ENCODE measurements around the gene BAX. TPM values are rescaled to one million over a fixed set of nuclear protein-coding genes. Genes with fewer than 3 reads are reported as not detected.

BAX gene
- total and polyA plus RNA-seq, 2 of the 4 experiments (the other 2 are of a cell fraction), result 23.3 to 169 TPM

- no peak overlapping the region for H2AK5ac ChIP-seq (ENCODE audit: low read depth, low read length)
- H3K4me1 ChIP-seq (ENCODE audit: control insufficient read depth, insufficient read depth, low read length), result peaks cover 2% of the 10 kb centered on the region; the same call in 1 of the 2 replicates
- no peak overlapping the region for H3K14ac ChIP-seq (replicated peaks; ENCODE audit: low read depth, low read length)
- no peak overlapping the region for H2AFZ ChIP-seq (replicated peaks; ENCODE audit: low read length, poor library complexity)
- H4K8ac ChIP-seq (ENCODE audit: low read depth in 2 of 2, low read length in 2 of 2), result no peak overlapping the region
- H2BK120ac ChIP-seq (ENCODE audit: low read depth, low read length), result no peak overlapping the region
- intact Hi-C loops (cut with micrococcal nuclease), result no loop called here
- H3K9me3 ChIP-seq (ENCODE audit: control insufficient read depth, insufficient read depth, low read length), result no peaks in the 10 kb centered on the region
- H2AK9ac ChIP-seq (replicated peaks; ENCODE audit: low read depth, low read length, poor library complexity), result no peak overlapping the region
- no peak overlapping the region for H2BK5ac ChIP-seq (ENCODE audit: low read depth, low read length, poor library complexity, severe bottlenecking)
- no peak overlapping the region for H4K91ac ChIP-seq (ENCODE audit: insufficient read depth, low read depth, low read length)
- no peak overlapping the region for H3K4ac ChIP-seq (ENCODE audit: low read depth, low read length)
- H3K18ac ChIP-seq (ENCODE audit: low read depth, low read length), result no peak overlapping the region
- peaks cover 12% of the 10 kb centered on the region for H3K9me1 ChIP-seq (ENCODE audit: insufficient read depth, low read length)
- no peak overlapping the region for H3K56ac ChIP-seq (ENCODE audit: extremely low read depth, insufficient read depth, low read length)
- H3K4me3 ChIP-seq (ENCODE audit: insufficient read depth, low read depth, low read length), result no peak overlapping the region
- dilution Hi-C loops (cut with HindIII; ENCODE audit: low sequenced_read_pairs, unreplicated experiment), result no loop called here
- WGBS, 2 experiments (ENCODE audit: extremely low coverage in 2 of 2, insufficient read length in 1 of 2), result 79% methylated on average over 4 of the region's 14 CpGs; no CpG with 5 or more reads in 1 of the 2 experiments
- H3K27ac ChIP-seq (ENCODE audit: insufficient read depth, low read length), result no peak overlapping the region
- TF ChIP-seq MAFK (IDR thresholded peaks at IDR 0.05; ENCODE audit: low read depth, low read length) (no peak), RCOR1 (IDR thresholded peaks at IDR 0.05; ENCODE audit: insufficient replicate concordance, low read length) (no peak), CHD1 (IDR thresholded peaks at IDR 0.05; ENCODE audit: low read depth, low read length) (no peak), RFX5 (IDR thresholded peaks at IDR 0.05; ENCODE audit: low read depth, low read length) (no peak)
- H4K20me1 ChIP-seq (ENCODE audit: insufficient read depth, low read length), result peaks cover 2% of the 10 kb centered on the region; the same call in 1 of the 2 replicates
- no peak overlapping the region for H4K5ac ChIP-seq (ENCODE audit: low read depth, low read length)
- in situ Hi-C loops (cut with MboI; ENCODE audit: low sequenced_read_pairs), result no loop called here
- H3K23ac ChIP-seq (ENCODE audit: low read depth, low read length), result no peak overlapping the region
- BruUV-seq (replicated peaks), result no TSS peak
- DNase-seq, result no peak
- H2BK20ac ChIP-seq (ENCODE audit: low read depth, low read length), result no peak overlapping the region
- H3K9ac ChIP-seq (ENCODE audit: low read depth, low read length), result no peak overlapping the region
- H2BK15ac ChIP-seq (ENCODE audit: low read depth, low read length), result no peak overlapping the region
- ATAC-seq (ENCODE audit: low read depth), result no peak
- ChIA-PET CTCF (interaction anchor here (0.6 kb wide), 1 partner anchor 12 kb away, joined by 4 read pairs; no protein-coding TSS in a partner anchor), POLR2A (ENCODE audit: unreplicated experiment) (no interaction called here)
- H3K27me3 ChIP-seq (ENCODE audit: control insufficient read depth, insufficient read depth, low read length), result no peaks in the 10 kb centered on the region
- peaks cover 20 to 52% of the 10 kb centered on the region in 2 experiments for H3K79me1 ChIP-seq (ENCODE audit: low read depth in 1 of 2, low read length in 2 of 2)
- H3K36me3 ChIP-seq (ENCODE audit: control insufficient read depth, insufficient read depth, low read length), result peaks cover 45% of the 10 kb centered on the region
- H3K4me2 ChIP-seq (ENCODE audit: low read depth, low read length), result no peak overlapping the region
These were observed 49.0 kb upstream of the BAX start for GRCh38 chr19:48905664-48906063.

Measured in IMR-90 (cell line).